Measurements from ENCODE around the gene CTSL. TPM values are rescaled to one million over a fixed set of nuclear protein-coding genes. Genes with fewer than 3 reads are reported as not detected.

The CTSL gene
- total and polyA plus RNA-seq, 2 donors (not counting 1 experiment from before 2014, with no cell fraction given): 487 to 826 TPM

DNA sequence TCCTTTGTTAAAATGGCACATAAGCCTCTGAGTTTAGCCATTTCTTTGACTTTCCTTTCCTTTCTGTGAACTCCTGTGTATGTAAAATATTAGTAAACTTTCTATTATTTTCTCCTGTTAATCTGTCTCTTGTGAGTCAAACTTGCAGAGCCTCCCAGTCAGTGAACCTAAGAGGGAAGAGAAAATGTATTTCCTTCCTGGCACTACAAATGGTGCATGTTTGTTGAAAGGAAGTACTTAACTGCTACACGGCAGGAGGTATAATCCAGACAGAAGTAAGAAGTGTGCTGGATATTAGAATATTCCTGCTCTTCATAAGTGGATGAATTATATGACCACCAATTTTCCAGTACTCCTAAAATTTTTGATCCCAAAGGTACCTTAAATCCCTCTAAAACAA lies 23.0 kb downstream of the CTSL start:
- no peak overlapping the region for H2AFZ ChIP-seq (ENCODE audit: low read length)
- H3K9me3 ChIP-seq (ENCODE audit: control insufficient read depth, insufficient read depth, low read depth, low read length): no peaks in the 10 kb centered on the region
- H3K27ac ChIP-seq (ENCODE audit: insufficient read depth, low read length): no peak overlapping the region
- H4K20me1 ChIP-seq (ENCODE audit: control insufficient read depth, extremely low read depth, insufficient read depth, low read length): no peaks in the 10 kb centered on the region
- H3K27me3 ChIP-seq (ENCODE audit: control insufficient read depth, insufficient read depth, low read length): no peaks in the 10 kb centered on the region
- H3K4me1 ChIP-seq (ENCODE audit: control insufficient read depth, extremely low read depth, insufficient read depth, low read length): no peaks in the 10 kb centered on the region
- no peak overlapping the region for H3K4me2 ChIP-seq (ENCODE audit: extremely low read depth, insufficient read depth, low read length)
- no peaks in the 10 kb centered on the region for H3K36me3 ChIP-seq (ENCODE audit: control insufficient read depth, insufficient read depth, low read length)
- no peaks in the 10 kb centered on the region for H3K79me2 ChIP-seq (ENCODE audit: control insufficient read depth, insufficient read depth, low read length)
- DNase-seq (ENCODE audit: low read depth in 2 of 2): no peak
- H3K9ac ChIP-seq (ENCODE audit: insufficient read depth, low read length): no peak overlapping the region
- no peak for TF ChIP-seq EZH2 (IDR thresholded peaks at IDR 0.05; ENCODE audit: low read length, missing control alignments)
- TF ChIP-seq, protein P1, sequence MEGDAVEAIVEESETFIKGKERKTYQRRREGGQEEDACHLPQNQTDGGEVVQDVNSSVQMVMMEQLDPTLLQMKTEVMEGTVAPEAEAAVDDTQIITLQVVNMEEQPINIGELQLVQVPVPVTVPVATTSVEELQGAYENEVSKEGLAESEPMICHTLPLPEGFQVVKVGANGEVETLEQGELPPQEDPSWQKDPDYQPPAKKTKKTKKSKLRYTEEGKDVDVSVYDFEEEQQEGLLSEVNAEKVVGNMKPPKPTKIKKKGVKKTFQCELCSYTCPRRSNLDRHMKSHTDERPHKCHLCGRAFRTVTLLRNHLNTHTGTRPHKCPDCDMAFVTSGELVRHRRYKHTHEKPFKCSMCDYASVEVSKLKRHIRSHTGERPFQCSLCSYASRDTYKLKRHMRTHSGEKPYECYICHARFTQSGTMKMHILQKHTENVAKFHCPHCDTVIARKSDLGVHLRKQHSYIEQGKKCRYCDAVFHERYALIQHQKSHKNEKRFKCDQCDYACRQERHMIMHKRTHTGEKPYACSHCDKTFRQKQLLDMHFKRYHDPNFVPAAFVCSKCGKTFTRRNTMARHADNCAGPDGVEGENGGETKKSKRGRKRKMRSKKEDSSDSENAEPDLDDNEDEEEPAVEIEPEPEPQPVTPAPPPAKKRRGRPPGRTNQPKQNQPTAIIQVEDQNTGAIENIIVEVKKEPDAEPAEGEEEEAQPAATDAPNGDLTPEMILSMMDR (conservative IDR thresholded peaks at IDR 0.05 in 1 of 2, IDR thresholded peaks at IDR 0.05 in 1 of 2; ENCODE audit: low read depth in 1 of 2, low read length in 2 of 2): no peak
- H3K4me3 ChIP-seq (replicated peaks in 1 of 4; ENCODE audit: control extremely low read depth in 1 of 4, insufficient read depth in 1 of 4, low read depth in 3 of 4, low read length in 4 of 4): no peak overlapping the region

DNA sequence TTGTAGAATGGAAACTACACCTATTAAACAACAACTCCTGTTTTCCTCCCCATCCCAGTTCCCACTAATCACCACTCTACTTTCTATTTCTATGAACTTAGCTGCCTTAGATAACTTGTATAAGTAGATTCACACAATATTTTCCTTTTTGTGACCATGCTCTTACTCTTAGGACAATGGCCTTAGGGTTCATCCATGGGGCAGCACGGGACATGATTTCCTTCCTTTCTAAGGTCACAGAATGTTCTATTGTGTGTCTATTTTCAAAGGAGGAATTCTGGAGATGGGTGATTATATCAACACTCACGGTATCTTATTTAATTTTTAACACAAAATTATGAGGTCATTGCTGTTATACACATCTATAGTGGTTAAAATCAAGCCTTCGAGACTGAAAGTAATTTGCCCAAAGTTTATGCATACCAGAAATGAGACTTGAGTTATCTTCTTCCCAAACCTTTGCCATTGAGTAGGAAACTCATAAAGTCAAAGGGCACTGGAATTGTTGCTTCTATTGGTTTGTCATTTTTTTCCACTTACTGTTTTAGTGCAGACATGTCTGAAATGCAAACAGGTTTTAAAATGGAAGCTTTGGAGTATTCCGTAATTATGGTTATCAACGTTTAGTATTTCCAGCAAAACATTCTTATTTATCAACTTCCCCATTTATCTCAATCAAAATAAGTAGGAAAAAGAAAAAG lies 23.6 kb downstream of the CTSL start:
- H4K20me1 ChIP-seq (ENCODE audit: control insufficient read depth, extremely low read depth, insufficient read depth, low read length): no peaks in the 10 kb centered on the region
- H3K9me3 ChIP-seq (ENCODE audit: control insufficient read depth, insufficient read depth, low read depth, low read length): no peaks in the 10 kb centered on the region
- no peaks in the 10 kb centered on the region for H3K79me2 ChIP-seq (ENCODE audit: control insufficient read depth, insufficient read depth, low read length)

DNA sequence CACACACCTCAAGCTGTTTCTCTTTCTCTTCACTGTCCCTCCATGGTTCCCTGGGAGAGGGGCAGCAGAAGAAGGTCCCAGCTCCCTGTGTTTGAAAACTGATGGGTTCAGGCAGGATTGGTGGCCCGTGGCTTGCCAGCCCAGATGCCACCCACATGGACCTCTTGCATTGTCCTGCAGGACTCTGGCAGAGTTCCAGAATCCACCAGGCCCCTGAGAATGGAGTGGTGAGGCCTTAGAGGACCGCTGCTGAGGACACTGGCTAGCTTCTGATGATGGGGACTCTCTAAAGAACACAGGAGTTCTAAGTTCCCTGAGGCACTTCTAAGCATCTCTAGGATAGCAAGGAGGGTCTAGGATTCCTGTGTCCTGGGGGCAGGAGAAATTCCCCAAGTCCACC lies 24.8 kb downstream of the CTSL start:
- H2AFZ ChIP-seq (ENCODE audit: low read length): no peak overlapping the region
- H4K20me1 ChIP-seq (ENCODE audit: control insufficient read depth, extremely low read depth, insufficient read depth, low read length): no peaks in the 10 kb centered on the region
- DNase-seq (ENCODE audit: low read depth in 2 of 2): no peak
- no peak overlapping the region for H3K27ac ChIP-seq (ENCODE audit: insufficient read depth, low read length)
- no peak overlapping the region for H3K9ac ChIP-seq (ENCODE audit: insufficient read depth, low read length)
- H3K4me2 ChIP-seq (ENCODE audit: extremely low read depth, insufficient read depth, low read length): no peak overlapping the region
- no peaks in the 10 kb centered on the region for H3K4me1 ChIP-seq (ENCODE audit: control insufficient read depth, extremely low read depth, insufficient read depth, low read length)
- TF ChIP-seq, protein P1 (conservative IDR thresholded peaks at IDR 0.05 in 1 of 2, IDR thresholded peaks at IDR 0.05 in 1 of 2; ENCODE audit: low read depth in 1 of 2, low read length in 2 of 2): no peak
- no peak for TF ChIP-seq EZH2 (IDR thresholded peaks at IDR 0.05; ENCODE audit: low read length, missing control alignments)
- no peak overlapping the region for H3K4me3 ChIP-seq (replicated peaks in 1 of 4; ENCODE audit: control extremely low read depth in 1 of 4, insufficient read depth in 1 of 4, low read depth in 3 of 4, low read length in 4 of 4)
- H3K27me3 ChIP-seq (ENCODE audit: control insufficient read depth, insufficient read depth, low read length): no peaks in the 10 kb centered on the region
- H3K79me2 ChIP-seq (ENCODE audit: control insufficient read depth, insufficient read depth, low read length): no peaks in the 10 kb centered on the region
- H3K9me3 ChIP-seq (ENCODE audit: control insufficient read depth, insufficient read depth, low read depth, low read length): no peaks in the 10 kb centered on the region
- no peaks in the 10 kb centered on the region for H3K36me3 ChIP-seq (ENCODE audit: control insufficient read depth, insufficient read depth, low read length)

More for the DNA sequence above, 23.6 kb downstream of the CTSL start:
- Histone ChIP-seq H3K27me3 (ENCODE audit: control insufficient read depth, insufficient read depth, low read length) (no peaks in the 10 kb centered on the region), H3K36me3 (ENCODE audit: control insufficient read depth, insufficient read depth, low read length) (no peaks in the 10 kb centered on the region), H3K4me2 (ENCODE audit: extremely low read depth, insufficient read depth, low read length) (no peak overlapping the region), H3K9ac (ENCODE audit: insufficient read depth, low read length) (no peak overlapping the region), H3K4me1 (ENCODE audit: control insufficient read depth, extremely low read depth, insufficient read depth, low read length) (no peaks in the 10 kb centered on the region), H3K27ac (ENCODE audit: insufficient read depth, low read length) (no peak overlapping the region), H3K4me3 (replicated peaks in 1 of 4; ENCODE audit: control extremely low read depth in 1 of 4, insufficient read depth in 1 of 4, low read depth in 3 of 4, low read length in 4 of 4) (no peak overlapping the region), H2AFZ (ENCODE audit: low read length) (no peak overlapping the region)
- DNase-seq (ENCODE audit: low read depth in 2 of 2): no peak
- TF ChIP-seq EZH2 (IDR thresholded peaks at IDR 0.05; ENCODE audit: low read length, missing control alignments): no peak
- TF ChIP-seq, protein P1 (conservative IDR thresholded peaks at IDR 0.05 in 1 of 2, IDR thresholded peaks at IDR 0.05 in 1 of 2; ENCODE audit: low read depth in 1 of 2, low read length in 2 of 2): no peak

All from fibroblast of lung (primary cell).